MM.1S (cell line): Measurements from ENCODE around the gene PIK3R2.

Experiments used
- DNase-seq: peaks from one replicate; pipeline ENCODE4 v3.0.0-alpha.2; 2015
- H2AFZ ChIP-seq: fragments of 300-600 bp; sonication (generic); 2 replicates; pipeline ENCODE4 v1.6.0; 2016; ENCODE audit warnings: antibody characterized with exemption, low read length
- H3F3A ChIP-seq: fragments of 300-600 bp; sonication (generic); 2 replicates; pipeline ENCODE4 v1.6.1; 2016; ENCODE audit warnings: mild to moderate bottlenecking, antibody characterized with exemption, low read length, moderate library complexity, mixed read lengths; ENCODE audit not compliant: insufficient read depth
- H3K27ac ChIP-seq: fragments of 300-600 bp; sonication (generic); 2 replicates; pipeline ENCODE4 v1.5.1; 2016; ENCODE audit warnings: mild to moderate bottlenecking, low read length
- H3K27me3 ChIP-seq: fragments of 300-600 bp; sonication (generic); replicated peaks from 2 replicates; pipeline ENCODE4 v1.6.0; 2016; ENCODE audit warnings: low read length; ENCODE audit not compliant: insufficient read depth
- H3K36me3 ChIP-seq: fragments of 300-600 bp; sonication (generic); replicated peaks from 2 replicates; pipeline ENCODE4 v1.6.1; 2016; ENCODE audit warnings: mild to moderate bottlenecking, low read length, mixed read lengths; ENCODE audit not compliant: insufficient read depth
- H3K4me1 ChIP-seq: fragments of 300-600 bp; sonication (generic); 2 replicates; pipeline ENCODE4 v1.6.1; 2016; ENCODE audit warnings: low read length, mixed read lengths
- H3K4me2 ChIP-seq: fragments of 300-600 bp; sonication (generic); 2 replicates; pipeline ENCODE4 v1.6.0; 2016; ENCODE audit warnings: low read depth, low read length
- H3K4me3 ChIP-seq: fragments of 300-600 bp; sonication (generic); 2 replicates; pipeline ENCODE4 v1.5.1; 2016; ENCODE audit warnings: low read length, mixed read lengths
- H3K79me2 ChIP-seq: fragments of 300-600 bp; sonication (generic); 2 replicates; pipeline ENCODE4 v1.6.1; 2016; ENCODE audit warnings: mixed run types, low read length, mixed read lengths
- H3K9ac ChIP-seq: fragments of 300-600 bp; sonication (generic); 2 replicates; pipeline ENCODE4 v1.6.1; 2016; ENCODE audit warnings: low read length, mixed read lengths
- H3K9me2 ChIP-seq: fragments of 300-600 bp; sonication (generic); replicated peaks from 2 replicates; pipeline ENCODE4 v1.6.1; 2016; ENCODE audit warnings: mild to moderate bottlenecking, low read length, mixed read lengths; ENCODE audit not compliant: insufficient read depth
- H3K9me3 ChIP-seq: fragments of 300-600 bp; sonication (generic); replicated peaks from 2 replicates; pipeline ENCODE4 v1.6.1; 2016; ENCODE audit warnings: mild to moderate bottlenecking, low read length, mixed read lengths; ENCODE audit not compliant: insufficient read depth
- H4K20me1 ChIP-seq: fragments of 300-600 bp; sonication (generic); 2 replicates; pipeline ENCODE4 v1.6.1; 2016; ENCODE audit warnings: mild to moderate bottlenecking, low read length, moderate library complexity, mixed read lengths; ENCODE audit not compliant: insufficient read depth
- CTCF ChIP-seq: fragments of 300-600 bp; sonication (generic); IDR thresholded peaks from 2 replicates; pipeline ENCODE4 v1.5.1; 2016; ENCODE audit warnings: antibody characterized with exemption, low read length, mixed read lengths
- EZH2 ChIP-seq: fragments of 300-600 bp; sonication (generic); optimal IDR thresholded peaks from 2 replicates; pipeline ENCODE3; 2017; ENCODE audit warnings: low read depth, mild to moderate bottlenecking, antibody characterized with exemption, low read length, mixed read lengths
- EZH2phosphoT487 ChIP-seq: fragments of 300-600 bp; sonication (generic); IDR thresholded peaks from 2 replicates; pipeline ENCODE4 v1.6.1; 2018; ENCODE audit warnings: antibody characterized with exemption, low read length

PIK3R2 gene

GRCh38 chr19:18203863-18204393 lies 51.0 kb downstream of the PIK3R2 start, which contains the start of gene RAB3A:
TSS of gene RAB3A (minus strand) at chr19:18204042. CDS start at chr19:18202740, 1,302 bp downstream.
- H3K4me1 ChIP-seq = peaks cover 11% of the 10 kb centered on the region

GRCh38 chr19:18204394-18205199 lies 51.6 kb downstream of the PIK3R2 start:
- Histone ChIP-seq H3K79me2 (peaks cover 16% of the 10 kb centered on the region), H3K9me2 (no peaks in the 10 kb centered on the region), H3K27me3 (peaks cover 17% of the 10 kb centered on the region), H3K36me3 (no peaks in the 10 kb centered on the region), H3K4me2 (peak overlapping the region; percentile 85), H3K4me1 (peaks cover 11% of the 10 kb centered on the region), H3K9me3 (no peaks in the 10 kb centered on the region), H3K4me3 (peak overlapping the region; percentile 81), H3K9ac (peak overlapping the region; percentile 91), H4K20me1 (no peaks in the 10 kb centered on the region), H2AFZ (peak overlapping the region; percentile 80), H3K27ac (peak overlapping the region; percentile 81), H3F3A (peaks cover 6% of the 10 kb centered on the region)
- no peak for DNase-seq
- TF ChIP-seq EZH2 = no peak
- TF ChIP-seq CTCF = no peak
- TF ChIP-seq EZH2phosphoT487 = no peak

More at GRCh38 chr19:18203863-18204393, 51.0 kb downstream of the PIK3R2 start, which contains the start of gene RAB3A:
- Histone ChIP-seq H3K27ac (peak within 1 kb of the TSS; percentile 81), H2AFZ (peak within 1 kb of the TSS; percentile 80), H3K79me2 (peaks cover 16% of the 10 kb centered on the region), H3K9me2 (no peaks in the 10 kb centered on the region), H3K27me3 (peaks cover 12% of the 10 kb centered on the region), H4K20me1 (no peaks in the 10 kb centered on the region), H3K9ac (peak within 1 kb of the TSS; percentile 91), H3K36me3 (no peaks in the 10 kb centered on the region), H3K4me2 (peak within 1 kb of the TSS; percentile 100), H3K9me3 (no peaks in the 10 kb centered on the region), H3F3A (peaks cover 6% of the 10 kb centered on the region), H3K4me3 (peak within 1 kb of the TSS; percentile 87)
- DNase-seq = peak; percentile 100
- TF ChIP-seq EZH2 = no peak
- no peak for TF ChIP-seq EZH2phosphoT487
- no peak for TF ChIP-seq CTCF

DNA sequence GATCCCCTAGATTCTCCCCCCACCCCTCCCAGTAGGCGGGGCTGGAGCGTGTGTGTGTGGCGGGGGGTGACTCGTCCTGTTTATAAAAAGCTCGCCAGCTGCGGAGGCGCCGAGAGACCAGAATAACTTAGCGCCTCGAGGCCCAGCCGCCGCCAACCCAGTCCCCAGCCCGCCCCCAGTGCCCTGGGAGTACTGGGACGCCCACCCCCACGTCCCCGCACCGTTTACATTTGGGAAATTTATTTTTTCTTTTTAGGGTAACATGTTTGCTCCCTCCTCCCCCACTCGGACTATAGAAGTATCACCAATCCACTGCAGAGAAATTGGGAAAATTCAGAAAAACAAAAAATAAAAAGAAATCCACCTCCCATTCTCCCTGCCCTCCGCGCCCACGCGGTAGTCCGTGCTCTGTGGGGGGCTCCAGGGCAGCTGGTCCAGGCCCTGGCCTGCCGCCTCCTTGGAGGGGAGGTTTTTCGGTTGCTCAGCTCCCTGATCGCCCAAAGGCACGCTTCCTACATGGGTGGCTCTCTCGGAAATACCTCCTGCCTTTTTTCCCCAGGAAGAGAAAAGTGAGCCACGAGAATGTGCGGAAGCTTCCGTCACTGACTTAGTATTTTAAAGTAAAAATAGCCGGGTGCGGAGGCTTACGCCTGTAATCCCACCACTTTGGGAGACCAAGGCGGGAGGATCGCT lies 52.4 kb downstream of the PIK3R2 start:
- peak; percentile 80 for DNase-seq

More for the DNA sequence above, 52.4 kb downstream of the PIK3R2 start:
- H3K9ac ChIP-seq = peak overlapping the region; percentile 91
- H4K20me1 ChIP-seq = no peaks in the 10 kb centered on the region
- H3K4me2 ChIP-seq = peak overlapping the region; percentile 85
- H3K9me3 ChIP-seq = no peaks in the 10 kb centered on the region
- peak overlapping the region; percentile 80 for H2AFZ ChIP-seq
- peaks cover 16% of the 10 kb centered on the region for H3K79me2 ChIP-seq
- peaks cover 6% of the 10 kb centered on the region for H3F3A ChIP-seq
- TF ChIP-seq EZH2 = no peak
- no peak for TF ChIP-seq CTCF
- TF ChIP-seq EZH2phosphoT487 = no peak
- peak overlapping the region; percentile 81; the same call in 1 of the 2 replicates for H3K27ac ChIP-seq
- H3K4me1 ChIP-seq = peaks cover 11% of the 10 kb centered on the region
- no peaks in the 10 kb centered on the region for H3K9me2 ChIP-seq
- peak overlapping the region; percentile 81 for H3K4me3 ChIP-seq
- H3K27me3 ChIP-seq = peaks cover 22% of the 10 kb centered on the region
- no peaks in the 10 kb centered on the region for H3K36me3 ChIP-seq
